ENCODE results near the gene GALNT18. TPM values are rescaled to one million over a fixed set of nuclear protein-coding genes. Genes with fewer than 3 reads are reported as not detected.
A peak's percentile ranks its signal among the peaks of the same experiment; 100 is the strongest.

Gene GALNT18
- total and polyA plus RNA-seq, 8 donors: 2.0 to 8.9 (median 4.7) TPM

DNA sequence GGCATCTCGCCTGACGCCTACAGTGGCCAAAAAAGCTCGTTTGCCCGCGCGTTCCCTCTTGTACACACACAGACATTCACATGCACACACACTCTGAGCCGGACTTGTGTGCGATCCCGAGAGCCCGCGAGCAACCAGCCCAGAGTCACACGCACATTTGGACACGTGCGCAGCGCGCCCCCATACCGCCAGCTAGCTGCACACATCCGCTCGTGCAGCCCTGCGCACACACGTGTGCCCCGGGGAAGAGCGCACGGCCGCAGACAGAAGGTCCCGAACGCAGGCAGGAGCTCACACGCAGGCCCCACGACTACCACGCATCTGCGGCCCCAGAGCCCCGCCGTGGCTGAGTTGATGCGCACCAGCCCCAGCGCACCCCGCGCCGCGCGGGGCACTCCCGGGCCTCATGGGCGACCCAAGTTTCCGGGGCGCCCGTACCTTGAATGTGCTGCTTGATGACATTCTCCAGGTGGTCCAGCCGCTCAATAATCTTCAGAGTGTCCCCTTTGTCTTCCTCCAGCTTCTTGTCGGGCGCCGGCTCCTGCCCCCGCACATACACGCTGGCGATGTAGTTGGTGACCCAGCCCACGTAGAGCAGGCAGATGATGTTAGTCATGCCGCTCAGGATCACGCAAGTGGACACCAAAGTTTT, 758 bp downstream of the GALNT18 start:
- peak overlapping the region; percentile 1 to 53 (median 31) for H3K27ac ChIP-seq
- no peak for FAIRE-seq
- H3K9me3 ChIP-seq: no peaks in the 10 kb centered on the region
- no peaks in the 10 kb centered on the region for H3K36me3 ChIP-seq
- ATAC-seq: peak; percentile 26 to 43 (median 30)
- no peaks in the 10 kb centered on the region for H3K27me3 ChIP-seq
- no peaks in the 10 kb centered on the region for H3K4me1 ChIP-seq
- H3K4me3 ChIP-seq: peak overlapping the region; percentile 35 to 56 (median 45)
- DNase-seq: peak in 5 of 6 donors; percentile 26 to 77 (median 34)
- intact Hi-C loops (cut with DNase I): no loop called here
- WGBS, 2 donors: 0 to 1% methylated on average over 53 to 55 of the region's 55 CpGs
- TF ChIP-seq, protein P1, sequence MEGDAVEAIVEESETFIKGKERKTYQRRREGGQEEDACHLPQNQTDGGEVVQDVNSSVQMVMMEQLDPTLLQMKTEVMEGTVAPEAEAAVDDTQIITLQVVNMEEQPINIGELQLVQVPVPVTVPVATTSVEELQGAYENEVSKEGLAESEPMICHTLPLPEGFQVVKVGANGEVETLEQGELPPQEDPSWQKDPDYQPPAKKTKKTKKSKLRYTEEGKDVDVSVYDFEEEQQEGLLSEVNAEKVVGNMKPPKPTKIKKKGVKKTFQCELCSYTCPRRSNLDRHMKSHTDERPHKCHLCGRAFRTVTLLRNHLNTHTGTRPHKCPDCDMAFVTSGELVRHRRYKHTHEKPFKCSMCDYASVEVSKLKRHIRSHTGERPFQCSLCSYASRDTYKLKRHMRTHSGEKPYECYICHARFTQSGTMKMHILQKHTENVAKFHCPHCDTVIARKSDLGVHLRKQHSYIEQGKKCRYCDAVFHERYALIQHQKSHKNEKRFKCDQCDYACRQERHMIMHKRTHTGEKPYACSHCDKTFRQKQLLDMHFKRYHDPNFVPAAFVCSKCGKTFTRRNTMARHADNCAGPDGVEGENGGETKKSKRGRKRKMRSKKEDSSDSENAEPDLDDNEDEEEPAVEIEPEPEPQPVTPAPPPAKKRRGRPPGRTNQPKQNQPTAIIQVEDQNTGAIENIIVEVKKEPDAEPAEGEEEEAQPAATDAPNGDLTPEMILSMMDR (IDR thresholded peaks at IDR 0.05): no peak

GRCh38 chr11:11620173-11620920, 1.5 kb downstream of the GALNT18 start:
- no peaks in the 10 kb centered on the region for H3K36me3 ChIP-seq
- intact Hi-C loops (cut with DNase I): no loop called here

DNA sequence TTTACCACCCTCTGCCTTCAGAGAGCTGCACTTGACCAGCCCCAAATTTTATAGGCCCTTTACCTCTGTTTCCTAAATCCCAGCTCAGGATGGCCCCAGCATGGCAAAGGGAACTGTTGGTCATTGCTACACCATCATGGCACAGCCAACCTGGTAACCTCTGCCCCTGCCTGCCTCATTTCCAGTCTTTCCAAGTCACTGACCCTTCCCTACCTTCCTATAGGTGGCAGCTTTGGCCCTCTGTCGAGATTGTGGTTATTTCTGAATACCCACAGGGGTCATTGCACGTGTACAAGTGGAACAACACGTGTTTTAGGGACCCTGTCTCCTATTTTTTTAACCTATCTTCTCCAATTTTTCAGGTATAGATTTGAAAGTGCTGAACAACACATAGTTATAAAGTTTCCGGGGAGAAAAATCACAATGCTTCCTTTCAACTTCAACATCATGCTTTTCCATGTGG, 2.8 kb downstream of the GALNT18 start:
- no peaks in the 10 kb centered on the region for H3K36me3 ChIP-seq
- TF ChIP-seq, protein P1 (IDR thresholded peaks at IDR 0.05): no peak
- no peaks in the 10 kb centered on the region for H3K27me3 ChIP-seq
- WGBS, 2 donors: 47 to 49% methylated on average over 4 of the region's 4 CpGs
- intact Hi-C loops (cut with DNase I): no loop called here
- ATAC-seq (no peak), FAIRE-seq (no peak), DNase-seq (no peak)
- H3K4me1 ChIP-seq: no peaks in the 10 kb centered on the region
- H3K27ac ChIP-seq: no peak overlapping the region
- H3K4me3 ChIP-seq: no peak overlapping the region
- H3K9me3 ChIP-seq: no peaks in the 10 kb centered on the region

More at GRCh38 chr11:11620173-11620920, 1.5 kb downstream of the GALNT18 start:
- H3K4me1 ChIP-seq: no peaks in the 10 kb centered on the region
- H3K4me3 ChIP-seq: peak overlapping the region; percentile 35 to 56 (median 45)
- WGBS, 2 donors: 3 to 6% methylated on average over 45 to 48 of the region's 48 CpGs
- TF ChIP-seq, protein P1 (IDR thresholded peaks at IDR 0.05): no peak
- H3K27me3 ChIP-seq: no peaks in the 10 kb centered on the region
- peak overlapping the region in 1 of 4 donors; percentile 5 for H3K27ac ChIP-seq
- FAIRE-seq (no peak), DNase-seq (peak; percentile 27 to 84 (median 56)), ATAC-seq (peak; percentile 39 to 64 (median 57))
- no peaks in the 10 kb centered on the region for H3K9me3 ChIP-seq

GRCh38 chr11:11615086-11615485, 6.7 kb downstream of the GALNT18 start:
- no peaks in the 10 kb centered on the region for H3K4me1 ChIP-seq
- TF ChIP-seq, protein P1 (IDR thresholded peaks at IDR 0.05): no peak
- no peaks in the 10 kb centered on the region for H3K36me3 ChIP-seq
- ATAC-seq: no peak
- no peaks in the 10 kb centered on the region for H3K27me3 ChIP-seq
- no peak overlapping the region for H3K27ac ChIP-seq
- no peak for FAIRE-seq
- no peak overlapping the region for H3K4me3 ChIP-seq
- no peaks in the 10 kb centered on the region for H3K9me3 ChIP-seq
- no peak for DNase-seq
- 73 to 74% methylated on average over 4 of the region's 4 CpGs for WGBS, 2 donors
- intact Hi-C loops (cut with DNase I): no loop called here

Data from pancreas (tissue), 10 donors.